SJSA1 (cell line): ENCODE data around the gene DIS3L2. TPM values are rescaled to one million over a fixed set of nuclear protein-coding genes. Genes with fewer than 3 reads are reported as not detected.
"Not testable (repeated sequence)": the region's sequence is repeated elsewhere in the genome, so short reads cannot be mapped to it uniquely, and the experiment has no call there.

Experiments used
- DNase-seq, 2 experiments: peaks; one replicate each; pipeline ENCODE4 v3.0.0-alpha.2; 2015 to 2020; ENCODE audit warnings: low spot score in 2 of 2, low read depth in 1 of 2
- H3K27ac ChIP-seq: fragments of 250-450 bp; sonication (Bioruptor Pico); 2 replicates; pipeline ENCODE4 v1.5.1; 2020; ENCODE audit warnings: mild to moderate bottlenecking, moderate library complexity
- H3K27me3 ChIP-seq: fragments of 250-450 bp; sonication (Bioruptor Pico); replicated peaks from 2 replicates; pipeline ENCODE4 v1.5.1; 2020; ENCODE audit warnings: mild to moderate bottlenecking, moderate library complexity
- H3K36me3 ChIP-seq: fragments of 250-450 bp; sonication (Bioruptor Pico); 2 replicates; pipeline ENCODE4 v1.5.1; 2020; ENCODE audit warnings: mild to moderate bottlenecking
- H3K4me1 ChIP-seq: fragments of 250-450 bp; sonication (Bioruptor Pico); replicated peaks from 2 replicates; pipeline ENCODE4 v1.6.1; 2021; ENCODE audit warnings: mild to moderate bottlenecking
- H3K4me3 ChIP-seq: fragments of 250-450 bp; sonication (Bioruptor Pico); 2 replicates; pipeline ENCODE4 v1.5.1; 2020; ENCODE audit warnings: mild to moderate bottlenecking
- H3K9me3 ChIP-seq: fragments of 250-450 bp; sonication (Bioruptor Pico); replicated peaks from 2 replicates; pipeline ENCODE4 v1.5.1; 2020; ENCODE audit warnings: mild to moderate bottlenecking
- total RNA-seq: library from RNA; depleted of rRNA; stranded (reverse); fragments of >200 nt; shearing (Covaris generic); gene quantifications from 2 replicates; pipeline ENCODE4 v1.2.3, GENCODE V29; 2014

DIS3L2 gene
- total RNA-seq, 1 experiment from 2014 or later = 20.6 TPM

GRCh38 chr2:232141591-232141990, 180.1 kb downstream of the DIS3L2 start:
- Histone ChIP-seq H3K27ac (no peak overlapping the region), H3K4me3 (no peak overlapping the region), H3K36me3 (no peaks in the 10 kb centered on the region), H3K4me1 (peaks cover 5% of the 10 kb centered on the region; the same call in 1 of the 2 replicates), H3K27me3 (no peaks in the 10 kb centered on the region), H3K9me3 (no peaks in the 10 kb centered on the region)
- DNase-seq = no peak

GRCh38 chr2:232142049-232142448, 180.5 kb downstream of the DIS3L2 start:
- Histone ChIP-seq H3K9me3 (no peaks in the 10 kb centered on the region), H3K4me1 (peaks cover 5% of the 10 kb centered on the region; the same call in 1 of the 2 replicates), H3K36me3 (no peaks in the 10 kb centered on the region), H3K27ac (no peak overlapping the region), H3K27me3 (no peaks in the 10 kb centered on the region), H3K4me3 (no peak overlapping the region)
- peak in 1 of 2 experiments; percentile 22 for DNase-seq

- Histone ChIP-seq H3K9me3 (no peaks in the 10 kb centered on the region), H3K4me3 (no peak overlapping the region), H3K27ac (no peak overlapping the region), H3K27me3 (no peaks in the 10 kb centered on the region), H3K4me1 (peaks cover 4% of the 10 kb centered on the region; the same call in 1 of the 2 replicates), H3K36me3 (no peaks in the 10 kb centered on the region)
- no peak for DNase-seq
Measured at GRCh38 chr2:232142502-232142901, 181.0 kb downstream of the DIS3L2 start.

- no peak for DNase-seq
- H3K27ac ChIP-seq = no peak overlapping the region
Measured at GRCh38 chr2:232146294-232146693, 184.8 kb downstream of the DIS3L2 start.

GRCh38 chr2:232147440-232148077, 186.0 kb downstream of the DIS3L2 start:
- no peak for DNase-seq

More at GRCh38 chr2:232146294-232146693, 184.8 kb downstream of the DIS3L2 start:
- Histone ChIP-seq H3K4me3 (no peak overlapping the region), H3K4me1 (no peaks in the 10 kb centered on the region), H3K9me3 (no peaks in the 10 kb centered on the region), H3K36me3 (no peaks in the 10 kb centered on the region), H3K27me3 (no peaks in the 10 kb centered on the region)

GRCh38 chr2:232162187-232162586, 200.7 kb downstream of the DIS3L2 start:
- Histone ChIP-seq H3K27ac (no peak overlapping the region), H3K4me1 (peaks cover 7% of the 10 kb centered on the region), H3K9me3 (no peaks in the 10 kb centered on the region), H3K36me3 (peaks cover 19% of the 10 kb centered on the region), H3K27me3 (no peaks in the 10 kb centered on the region), H3K4me3 (no peak overlapping the region)
- no peak for DNase-seq

More at GRCh38 chr2:232147440-232148077, 186.0 kb downstream of the DIS3L2 start:
- H3K27ac ChIP-seq = no peak overlapping the region
- no peak overlapping the region for H3K4me3 ChIP-seq
- H3K4me1 ChIP-seq = no peaks in the 10 kb centered on the region
- no peaks in the 10 kb centered on the region for H3K27me3 ChIP-seq
- no peaks in the 10 kb centered on the region for H3K9me3 ChIP-seq
- H3K36me3 ChIP-seq = no peaks in the 10 kb centered on the region

- no peak overlapping the region for H3K27ac ChIP-seq
- H3K4me3 ChIP-seq = no peak overlapping the region
- DNase-seq = no peak
- H3K27me3 ChIP-seq = no peaks in the 10 kb centered on the region
- no peaks in the 10 kb centered on the region for H3K9me3 ChIP-seq
- no peaks in the 10 kb centered on the region for H3K36me3 ChIP-seq
- H3K4me1 ChIP-seq = no peaks in the 10 kb centered on the region
Measured at GRCh38 chr2:232170396-232170795, 208.9 kb downstream of the DIS3L2 start.

DNA sequence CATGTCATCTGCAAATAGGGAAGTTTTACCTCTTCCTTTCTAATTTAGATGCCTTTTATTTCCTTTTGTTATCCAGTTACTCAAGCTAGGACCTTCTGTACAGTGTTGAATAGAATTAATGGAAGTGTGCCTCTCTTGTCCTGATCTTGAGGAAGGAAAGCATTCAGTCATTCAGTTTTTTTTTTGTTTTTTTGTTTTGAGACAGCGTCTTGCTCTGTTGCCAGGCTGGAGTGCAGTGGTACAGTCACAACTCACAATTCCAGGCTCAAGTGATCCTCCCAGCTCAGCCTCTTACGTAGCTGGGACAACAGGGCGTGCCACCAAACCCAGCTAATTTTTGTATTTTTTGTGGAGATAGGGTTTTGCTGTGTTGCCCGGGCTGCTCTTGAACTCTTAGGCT, 213.1 kb downstream of the DIS3L2 start:
- no peaks in the 10 kb centered on the region for H3K9me3 ChIP-seq
- no peak for DNase-seq

GRCh38 chr2:232176587-232176986, 215.1 kb downstream of the DIS3L2 start:
- not testable (repeated sequence) for H3K4me3 ChIP-seq, DNase-seq, H3K27ac ChIP-seq, H3K36me3 ChIP-seq, H3K4me1 ChIP-seq, H3K9me3 ChIP-seq, H3K27me3 ChIP-seq

More for the DNA sequence above, 213.1 kb downstream of the DIS3L2 start:
- Histone ChIP-seq H3K27ac (no peak overlapping the region), H3K27me3 (no peaks in the 10 kb centered on the region), H3K4me1 (no peaks in the 10 kb centered on the region), H3K4me3 (no peak overlapping the region), H3K36me3 (no peaks in the 10 kb centered on the region)

DNA sequence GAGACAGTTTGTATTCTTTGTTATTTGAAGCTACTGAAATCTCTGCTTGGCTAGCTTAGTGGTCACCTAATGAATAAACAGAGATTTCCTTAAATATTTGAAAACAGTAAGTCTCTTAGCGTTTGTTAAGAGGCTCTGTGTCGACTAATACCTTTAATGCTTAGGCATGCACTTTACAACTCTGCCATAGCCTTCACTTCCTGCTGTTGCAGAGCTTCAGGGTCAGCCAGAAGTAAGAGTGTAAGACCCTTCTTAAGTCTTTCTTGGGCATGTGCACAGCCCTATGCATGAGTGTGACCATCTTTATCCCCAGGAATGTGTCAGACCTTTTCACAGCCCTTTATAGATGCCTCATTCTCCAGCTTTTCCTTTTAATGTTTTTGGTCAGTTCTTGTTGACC, 221.8 kb downstream of the DIS3L2 start:
- Histone ChIP-seq H3K4me1 (no peaks in the 10 kb centered on the region), H3K9me3 (no peaks in the 10 kb centered on the region), H3K27ac (no peak overlapping the region), H3K27me3 (no peaks in the 10 kb centered on the region), H3K4me3 (no peak overlapping the region), H3K36me3 (no peaks in the 10 kb centered on the region)
- no peak for DNase-seq

DNA sequence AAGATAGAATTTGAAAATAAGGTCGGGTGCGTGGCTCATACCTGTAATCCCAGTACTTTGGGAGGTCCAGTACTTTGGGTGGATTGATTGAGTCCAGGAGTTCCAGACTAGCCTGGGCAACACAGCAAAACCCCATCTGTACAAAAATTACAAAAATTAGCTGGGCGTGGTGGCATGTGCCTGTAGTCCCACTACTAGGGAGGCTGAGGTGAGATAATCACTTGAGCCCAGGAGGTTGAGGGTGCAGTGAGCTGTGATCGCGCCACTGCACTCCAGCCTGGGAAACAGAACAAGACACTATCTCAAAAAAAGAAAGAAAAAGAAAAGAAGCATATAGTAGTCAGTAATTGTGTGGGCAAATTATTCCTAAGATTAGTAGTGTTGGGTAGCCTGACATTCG, 222.8 kb downstream of the DIS3L2 start:
- no peaks in the 10 kb centered on the region for H3K36me3 ChIP-seq
- H3K27me3 ChIP-seq = no peaks in the 10 kb centered on the region
- no peaks in the 10 kb centered on the region for H3K4me1 ChIP-seq
- DNase-seq = no peak
- H3K4me3 ChIP-seq = no peak overlapping the region
- no peaks in the 10 kb centered on the region for H3K9me3 ChIP-seq
- H3K27ac ChIP-seq = no peak overlapping the region

DNA sequence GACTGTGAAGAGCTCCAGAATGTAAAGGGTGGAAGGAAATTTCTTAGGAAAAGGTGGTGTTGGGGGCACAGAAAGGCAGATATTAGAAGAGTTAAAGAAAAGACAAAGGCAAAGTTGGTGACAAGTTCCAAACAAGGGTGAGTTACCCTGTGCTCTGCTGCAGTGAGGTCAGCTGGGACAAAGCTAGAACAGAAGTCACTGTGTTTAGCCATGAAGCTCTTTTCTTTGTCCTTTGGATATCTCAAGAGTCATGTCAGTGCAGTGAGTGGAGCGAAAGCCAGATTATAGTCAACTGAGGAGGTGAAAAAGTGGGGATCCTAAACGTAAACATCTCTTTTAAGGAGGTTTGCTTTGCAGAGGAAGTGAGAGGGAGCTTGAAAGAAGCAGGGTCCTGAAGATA, 229.3 kb downstream of the DIS3L2 start:
- H3K36me3 ChIP-seq = no peaks in the 10 kb centered on the region
- H3K27ac ChIP-seq = no peak overlapping the region

GRCh38 chr2:232195487-232195886, 234.0 kb downstream of the DIS3L2 start:
- DNase-seq = no peak
- Histone ChIP-seq H3K4me3 (no peak overlapping the region), H3K27ac (no peak overlapping the region), H3K9me3 (peaks cover 3% of the 10 kb centered on the region; the same call in 1 of the 2 replicates), H3K27me3 (no peaks in the 10 kb centered on the region), H3K4me1 (no peaks in the 10 kb centered on the region), H3K36me3 (no peaks in the 10 kb centered on the region)

More for the DNA sequence above, 229.3 kb downstream of the DIS3L2 start:
- DNase-seq = no peak
- Histone ChIP-seq H3K9me3 (peaks cover 3% of the 10 kb centered on the region; the same call in 1 of the 2 replicates), H3K4me3 (no peak overlapping the region), H3K4me1 (no peaks in the 10 kb centered on the region), H3K27me3 (no peaks in the 10 kb centered on the region)

GRCh38 chr2:232196802-232197201, 235.3 kb downstream of the DIS3L2 start:
- peaks cover 3% of the 10 kb centered on the region; the same call in 1 of the 2 replicates for H3K9me3 ChIP-seq
- no peak for DNase-seq
- no peaks in the 10 kb centered on the region for H3K27me3 ChIP-seq
- H3K27ac ChIP-seq = no peak overlapping the region
- H3K4me1 ChIP-seq = no peaks in the 10 kb centered on the region
- H3K36me3 ChIP-seq = no peaks in the 10 kb centered on the region
- H3K4me3 ChIP-seq = no peak overlapping the region

DNA sequence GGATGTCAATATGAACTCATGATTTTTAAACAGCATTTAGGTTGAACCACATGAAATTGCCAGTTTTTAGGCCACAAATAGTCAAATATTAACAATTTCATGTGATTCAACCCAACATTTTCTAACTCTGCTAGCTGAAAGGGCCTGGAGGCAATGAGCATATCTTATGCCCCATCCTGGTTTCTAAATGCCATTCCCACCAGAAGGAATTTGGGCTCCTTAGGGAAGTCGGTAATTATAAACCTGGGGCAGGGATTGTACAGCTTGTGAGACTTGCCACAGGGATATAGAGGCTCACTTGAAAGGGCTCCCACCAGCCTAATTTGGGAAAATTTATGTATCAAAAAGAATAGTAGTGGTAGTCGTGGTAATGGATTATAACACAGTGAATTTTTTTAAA, 238.7 kb downstream of the DIS3L2 start:
- no peaks in the 10 kb centered on the region for H3K27me3 ChIP-seq
- DNase-seq = no peak

More for the DNA sequence above, 238.7 kb downstream of the DIS3L2 start:
- Histone ChIP-seq H3K36me3 (no peaks in the 10 kb centered on the region), H3K27ac (no peak overlapping the region), H3K4me3 (no peak overlapping the region), H3K9me3 (no peaks in the 10 kb centered on the region), H3K4me1 (no peaks in the 10 kb centered on the region)
